ENCODE results near the gene PTP4A2.

DNA sequence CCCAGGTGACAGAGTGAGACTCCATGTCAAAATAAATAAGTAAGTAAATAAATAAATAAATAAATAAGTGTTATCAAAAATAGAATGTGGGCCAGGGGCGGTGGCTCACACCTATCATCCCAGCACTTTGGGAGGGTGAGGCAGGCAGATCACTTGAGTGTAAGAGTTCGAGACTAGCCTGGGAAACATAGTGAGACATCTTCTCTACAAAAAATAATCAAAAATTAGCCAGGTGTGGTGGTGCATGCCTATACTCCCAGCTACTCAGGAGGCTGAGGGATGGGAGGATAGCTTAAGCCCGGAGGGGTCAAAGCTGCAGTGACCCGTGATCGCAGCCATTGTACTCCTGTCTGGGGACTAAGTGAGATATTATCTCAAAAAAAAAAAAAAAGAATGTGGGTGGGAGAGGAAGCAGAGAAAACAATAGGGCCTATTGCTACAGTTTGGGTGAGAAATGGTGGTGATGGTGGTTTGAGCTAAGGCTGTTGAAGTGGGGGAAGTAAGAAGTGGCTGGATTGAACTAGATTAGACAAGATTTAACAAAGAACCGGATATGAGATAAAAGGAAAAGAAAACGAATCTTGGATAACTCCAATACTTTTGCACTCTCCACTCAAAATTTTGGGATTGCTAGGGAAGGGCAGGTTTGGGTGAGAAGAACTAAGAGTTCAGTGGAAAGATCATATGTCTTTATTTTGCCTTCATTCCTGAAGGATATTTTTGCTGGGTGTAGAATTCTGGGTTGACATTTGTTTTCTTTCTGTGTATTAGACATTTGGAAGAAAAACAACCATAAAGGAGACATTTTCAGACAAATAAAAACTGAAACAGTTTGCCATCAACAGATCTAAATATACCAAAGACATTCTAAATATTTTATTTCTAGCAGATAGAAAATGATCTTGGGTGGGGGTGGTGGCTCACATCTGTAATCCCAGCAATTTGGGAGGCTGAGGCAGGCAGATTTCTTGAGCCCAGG is 65.2 kb downstream of the PTP4A2 start:
- TF ChIP-seq YY1 (IDR thresholded peaks at IDR 0.05; ENCODE audit: insufficient read depth, insufficient read length), result no peak
- TF ChIP-seq SUZ12 (IDR thresholded peaks at IDR 0.05; ENCODE audit: extremely low read depth, insufficient read depth, insufficient read length), result no peak

All from NT2/D1 (cell line).